GDM1 (cell line): ENCODE measurements around the gene NYAP2.

Source experiments
- DNase-seq: peaks from one replicate; lab custom pipeline; 2025; lab: John Stamatoyannopoulos, UW

Gene NYAP2

DNA sequence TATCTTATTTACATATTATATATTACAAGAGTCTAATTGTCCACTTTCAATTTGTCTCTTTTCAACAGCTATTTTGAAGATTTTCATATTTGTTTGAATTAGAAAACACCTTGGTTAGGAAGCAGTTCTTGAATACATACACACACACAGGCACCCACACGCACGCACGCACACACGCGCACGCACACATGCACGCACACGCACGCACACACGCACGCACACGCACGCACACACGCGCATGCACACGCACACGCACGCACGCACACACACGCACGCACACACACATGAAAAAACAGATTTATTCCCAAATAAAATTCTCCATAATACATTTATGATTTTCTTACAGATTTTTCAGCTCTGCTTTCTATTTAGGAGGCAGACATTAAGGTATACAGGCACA is 220.7 kb downstream of the NYAP2 start:
- no peak for DNase-seq

DNA sequence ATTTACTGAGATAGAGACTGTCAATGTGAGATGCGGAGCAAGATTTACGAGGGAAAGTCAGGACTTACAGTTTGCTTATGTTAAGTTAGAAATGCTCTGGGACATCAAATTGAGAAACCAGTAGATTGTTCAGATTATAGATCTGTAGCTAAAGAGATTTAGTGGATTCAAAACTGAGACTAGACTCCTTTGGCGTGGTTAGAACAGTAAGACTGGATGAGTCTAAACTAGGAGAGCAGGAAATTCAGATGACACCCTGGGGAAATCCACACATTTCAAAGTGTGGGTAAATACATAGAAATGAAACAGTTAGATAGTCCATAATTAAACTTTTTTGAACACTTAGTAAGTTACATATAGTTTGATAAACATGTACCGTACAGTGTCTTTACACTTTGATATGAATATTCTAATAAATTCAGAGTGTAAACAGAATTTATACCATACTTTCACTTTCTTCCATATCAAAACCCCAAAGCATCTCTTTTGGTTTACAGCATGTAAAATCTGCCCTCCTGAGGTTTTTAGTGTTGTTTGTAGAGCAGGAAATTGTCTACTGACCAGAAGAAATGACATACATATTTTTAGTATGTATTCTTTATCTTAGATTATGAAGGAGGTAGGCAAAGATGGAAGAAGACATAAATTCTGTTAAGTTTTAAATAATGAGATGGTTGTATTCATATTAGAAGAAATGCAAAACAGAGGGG is 231.5 kb downstream of the NYAP2 start:
- DNase-seq: no peak

DNA sequence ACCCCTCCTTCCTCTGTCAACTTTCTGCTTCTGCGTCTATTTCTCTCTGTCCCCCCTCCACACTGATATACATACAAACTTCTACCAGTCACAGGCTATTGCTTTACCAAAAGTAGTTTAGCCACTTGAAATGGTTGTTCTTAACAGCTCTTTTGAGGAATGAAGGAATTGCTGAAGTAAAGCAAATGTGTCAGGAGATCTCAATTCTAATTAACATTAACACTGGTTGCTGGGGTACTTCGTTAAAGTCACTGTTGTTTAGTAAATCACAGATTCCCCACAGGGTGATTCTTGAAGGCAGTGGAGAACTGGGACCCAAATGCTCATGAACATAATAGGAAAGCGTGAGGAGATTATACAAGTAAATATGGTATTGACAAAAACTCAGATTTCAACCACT is 232.8 kb downstream of the NYAP2 start:
- no peak for DNase-seq

DNA sequence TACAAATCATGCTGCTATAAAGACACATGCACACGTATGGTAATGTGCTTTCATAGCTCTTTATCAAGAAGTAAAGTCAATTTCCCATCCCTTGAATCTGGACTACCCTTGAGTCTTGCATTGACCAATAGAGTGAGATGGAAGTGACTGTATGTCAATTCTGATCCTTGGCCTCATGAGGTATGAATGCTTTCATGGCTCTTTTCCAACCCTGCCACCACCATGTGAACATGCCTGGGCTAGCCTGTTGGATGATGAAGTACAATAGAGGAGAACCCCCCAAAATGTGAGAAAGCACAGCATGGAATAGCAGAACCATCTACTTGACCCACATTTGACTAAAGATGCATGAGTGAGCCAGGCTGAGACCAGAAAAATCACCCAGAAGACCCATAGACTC is 237.0 kb downstream of the NYAP2 start:
- no peak for DNase-seq

DNA sequence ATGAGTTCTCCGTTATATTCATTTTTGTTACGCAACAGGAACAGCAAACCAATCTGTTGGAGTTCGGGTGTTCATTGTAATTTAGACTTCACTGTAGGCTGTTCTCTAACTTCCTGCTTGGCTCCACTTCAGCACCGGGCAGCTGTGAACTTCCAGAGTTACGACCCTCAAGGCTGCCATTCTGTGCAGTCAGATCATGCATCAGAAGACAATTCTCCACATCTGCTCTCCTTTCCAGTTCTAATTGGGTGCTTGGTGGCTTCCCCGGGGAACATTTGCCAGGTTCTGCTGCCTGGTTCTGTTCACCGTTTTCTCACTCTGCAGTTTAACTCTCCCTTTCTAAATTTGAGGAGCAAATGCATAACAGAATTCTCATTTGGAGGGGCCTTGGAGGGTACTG is 237.7 kb downstream of the NYAP2 start:
- DNase-seq: no peak

DNA sequence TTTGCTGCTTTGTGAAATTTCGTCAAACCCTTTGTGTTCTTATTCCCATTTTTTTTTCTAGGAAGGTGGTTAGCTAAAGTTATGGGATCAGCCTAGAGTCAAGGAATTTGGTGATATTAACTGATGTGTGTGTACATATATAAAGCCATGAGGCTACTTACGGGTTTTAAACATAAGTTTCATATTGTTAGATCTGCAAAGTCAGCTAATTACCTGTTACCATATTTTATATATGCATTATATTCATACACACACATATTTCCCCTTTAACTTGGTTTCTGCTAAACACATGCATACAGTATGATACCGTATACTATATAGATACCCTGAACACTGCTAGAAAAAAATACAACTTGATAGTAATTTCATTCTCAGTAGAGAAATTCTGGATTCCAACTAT is 241.0 kb downstream of the NYAP2 start:
- no peak for DNase-seq

DNA sequence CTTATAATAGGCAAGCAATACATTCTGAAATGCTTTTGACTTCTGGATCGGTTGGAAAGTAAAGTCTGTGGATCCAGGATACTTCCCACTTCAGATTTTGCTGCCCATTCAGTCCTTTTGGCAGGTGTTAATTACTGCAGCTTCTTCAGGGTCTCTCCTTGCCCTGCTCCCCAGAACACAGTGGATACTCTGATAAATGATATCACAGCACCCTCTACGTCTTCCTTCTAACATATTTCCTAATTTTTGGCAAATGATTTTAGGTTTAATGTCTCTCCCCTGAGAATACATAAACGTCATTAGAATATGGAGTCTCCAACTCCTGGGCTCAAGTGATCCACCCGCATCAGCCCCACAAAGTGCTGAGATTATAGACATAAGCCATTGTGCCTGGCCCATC is 249.8 kb downstream of the NYAP2 start:
- DNase-seq: no peak

DNA sequence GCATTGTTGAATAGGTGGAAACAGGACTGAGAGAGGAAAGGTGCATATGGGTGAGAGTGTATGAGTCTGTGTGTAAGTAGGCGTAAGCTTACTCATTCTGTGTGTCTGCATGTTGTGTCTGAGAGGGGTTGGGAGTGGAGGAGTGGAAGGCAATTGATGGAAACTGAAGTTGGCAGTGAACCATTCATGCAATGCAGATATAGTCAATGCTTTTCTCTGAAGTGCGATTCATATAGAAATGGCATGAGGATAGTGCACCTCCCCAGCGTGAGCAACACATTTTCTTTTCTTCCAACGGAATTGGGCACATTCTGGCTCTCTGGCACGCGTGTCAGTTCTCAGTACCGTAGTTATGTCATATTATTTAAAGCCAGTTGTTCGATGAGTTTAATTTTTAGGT is 250.5 kb downstream of the NYAP2 start:
- no peak for DNase-seq

DNA sequence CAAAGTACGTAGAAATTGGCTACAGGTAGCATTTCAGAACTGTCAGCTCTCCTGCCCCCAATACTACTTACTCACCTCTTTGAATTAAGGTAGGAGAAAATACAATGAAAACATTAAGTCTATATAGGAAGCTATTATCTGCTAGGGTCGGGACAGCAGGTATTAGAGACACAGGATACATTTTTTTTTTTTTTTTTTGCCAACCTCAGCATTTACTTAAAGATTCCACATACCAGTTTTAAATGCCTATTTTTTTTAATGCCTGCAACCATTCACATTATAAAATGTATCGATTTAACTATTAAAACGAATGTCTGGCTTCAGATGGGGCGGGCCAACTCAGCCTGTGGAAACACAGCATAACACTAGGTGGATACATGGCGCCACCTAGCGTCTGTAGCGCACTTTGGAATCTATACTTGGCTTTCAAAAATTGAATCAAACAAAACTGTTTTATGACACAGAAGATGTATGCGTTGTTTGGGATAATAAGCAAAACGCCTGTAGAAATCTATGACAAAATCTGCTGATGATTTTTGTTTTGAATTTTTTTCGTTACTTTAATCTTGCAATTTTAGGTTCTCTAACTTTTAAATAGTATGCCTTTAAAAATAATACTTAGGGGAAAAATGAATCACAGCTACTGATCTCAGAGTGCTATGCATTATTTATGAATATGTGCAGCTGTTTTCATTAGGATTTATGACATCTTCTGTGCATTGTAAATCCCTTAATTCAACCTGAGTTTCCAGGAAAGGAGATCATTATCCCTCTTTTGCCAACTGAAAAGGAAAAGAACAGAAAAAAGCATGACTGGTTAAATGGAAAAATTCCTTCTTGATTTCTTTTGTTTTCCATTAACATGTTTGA is 261.0 kb downstream of the NYAP2 start:
- DNase-seq: peak; percentile 22

DNA sequence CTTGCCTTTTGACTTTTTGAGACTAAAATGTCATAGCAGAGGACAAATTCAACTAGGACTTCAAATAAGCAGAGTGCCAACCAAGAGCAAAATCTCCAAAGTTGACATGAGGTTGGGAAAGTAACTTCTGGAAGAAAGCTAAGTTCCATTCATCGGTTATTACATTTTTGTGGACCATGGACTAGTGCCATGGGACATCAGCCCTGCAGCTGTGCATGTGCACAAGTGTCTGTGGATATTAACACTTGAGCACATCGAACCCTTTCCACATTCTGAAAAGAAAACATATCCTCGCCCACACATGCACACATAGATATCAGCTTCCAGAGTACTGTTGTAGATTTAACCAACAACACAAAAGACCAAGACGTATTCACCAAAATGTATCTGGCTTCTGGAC is 262.6 kb downstream of the NYAP2 start:
- DNase-seq: no peak

DNA sequence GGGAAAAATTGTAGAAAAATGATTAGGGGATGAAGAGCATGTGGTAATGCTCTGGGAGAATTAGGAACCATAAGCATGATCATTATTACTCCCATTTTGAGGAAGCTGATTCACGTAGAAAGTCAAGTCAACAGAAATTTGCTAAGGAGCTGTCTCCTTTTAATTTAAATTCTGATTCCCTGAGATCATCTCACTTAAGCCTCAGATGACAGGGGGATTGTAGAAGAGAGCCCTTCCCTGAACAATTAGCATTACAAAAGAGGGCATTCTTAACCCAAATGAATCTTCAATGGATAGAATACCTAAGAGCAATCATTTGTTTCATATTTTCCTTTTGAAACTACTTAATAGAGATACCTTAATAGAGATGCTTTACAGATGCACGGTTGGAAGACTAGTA is 267.9 kb downstream of the NYAP2 start:
- no peak for DNase-seq

DNA sequence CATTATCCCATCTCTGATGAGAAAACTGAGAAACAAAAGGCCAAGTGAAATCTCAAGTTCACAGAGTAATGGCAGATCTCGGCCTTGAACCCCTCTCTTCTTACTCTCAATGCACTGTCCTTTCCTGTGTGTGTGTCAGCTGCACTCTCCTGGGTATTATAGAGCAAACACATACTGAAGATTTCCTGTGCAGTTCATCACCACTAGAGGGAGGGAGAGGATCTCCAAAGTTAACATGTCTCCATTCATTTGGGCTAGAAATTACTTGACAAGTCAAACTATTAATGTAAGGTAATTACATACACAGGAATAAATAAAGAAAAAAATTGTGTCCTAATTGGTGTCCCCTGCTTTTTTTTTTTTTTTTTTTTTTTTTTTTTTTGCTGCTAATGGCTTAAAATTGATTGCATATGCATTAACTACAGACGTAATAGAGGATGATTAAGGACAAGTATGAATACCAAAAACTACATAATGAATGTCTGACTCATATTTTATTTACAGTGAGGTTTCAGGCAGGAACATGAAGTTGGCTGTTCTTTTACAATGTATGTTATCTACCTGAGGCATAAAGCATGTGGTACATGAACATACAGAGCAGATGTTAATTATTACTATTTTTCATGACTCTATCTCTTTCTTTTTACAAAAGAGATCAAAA is 269.2 kb downstream of the NYAP2 start:
- no peak for DNase-seq

DNA sequence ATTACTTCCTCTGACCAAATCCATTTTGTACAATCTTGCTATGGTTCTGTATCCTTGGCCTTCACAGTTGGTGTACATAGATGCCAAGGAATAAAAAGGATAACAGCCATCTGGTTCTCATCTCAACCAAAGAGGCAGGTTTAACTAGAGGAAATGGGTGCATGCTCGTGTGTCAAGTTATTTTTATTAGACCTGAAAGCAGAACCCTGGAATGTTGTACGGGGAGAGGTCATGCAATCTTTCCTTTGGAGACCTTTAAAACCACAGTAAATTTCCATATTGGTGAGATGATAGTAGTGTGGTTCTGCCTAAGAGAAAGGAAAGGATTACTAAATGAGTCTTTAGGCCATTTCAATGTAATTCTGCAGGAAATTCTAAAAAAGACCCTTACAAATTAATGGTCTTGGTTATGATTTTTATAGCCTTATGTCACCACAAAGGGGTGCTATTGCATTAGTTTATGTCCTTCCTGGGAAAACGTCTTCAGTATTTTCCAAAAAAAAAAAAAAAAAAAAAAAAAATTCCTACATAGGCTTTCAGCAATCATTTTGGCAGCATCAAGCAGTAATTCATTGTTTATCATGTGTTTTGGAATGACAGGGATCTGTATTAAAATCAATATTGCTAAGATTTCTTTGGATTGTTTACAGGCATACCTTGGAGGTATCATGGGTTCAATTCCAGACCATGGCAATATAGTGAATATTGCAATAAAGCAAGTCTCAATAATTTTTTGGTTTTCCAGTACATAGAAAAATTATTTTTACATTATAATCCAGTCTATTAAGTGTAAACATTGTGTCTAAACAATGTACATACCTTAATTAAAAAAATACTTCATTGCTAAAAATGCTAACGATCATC is 270.8 kb downstream of the NYAP2 start:
- no peak for DNase-seq

DNA sequence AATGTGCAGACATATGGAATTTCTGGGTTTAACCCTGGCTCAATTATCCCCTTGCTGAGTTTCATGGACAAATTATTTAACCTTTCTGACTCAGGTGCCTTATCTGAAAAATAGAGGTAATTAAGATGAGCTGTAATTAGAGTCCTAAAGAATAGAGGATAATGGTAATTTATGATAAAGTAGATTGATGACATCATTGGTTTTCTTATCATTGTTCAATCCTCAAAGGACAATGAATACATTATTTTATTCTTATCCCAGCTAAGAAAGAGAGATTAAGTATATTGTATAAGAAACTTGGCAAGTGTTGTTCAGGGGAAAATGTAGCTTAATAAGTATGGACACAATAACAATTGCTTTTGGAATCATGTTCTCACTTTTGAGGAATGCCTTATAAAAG is 279.3 kb downstream of the NYAP2 start:
- DNase-seq: no peak

DNA sequence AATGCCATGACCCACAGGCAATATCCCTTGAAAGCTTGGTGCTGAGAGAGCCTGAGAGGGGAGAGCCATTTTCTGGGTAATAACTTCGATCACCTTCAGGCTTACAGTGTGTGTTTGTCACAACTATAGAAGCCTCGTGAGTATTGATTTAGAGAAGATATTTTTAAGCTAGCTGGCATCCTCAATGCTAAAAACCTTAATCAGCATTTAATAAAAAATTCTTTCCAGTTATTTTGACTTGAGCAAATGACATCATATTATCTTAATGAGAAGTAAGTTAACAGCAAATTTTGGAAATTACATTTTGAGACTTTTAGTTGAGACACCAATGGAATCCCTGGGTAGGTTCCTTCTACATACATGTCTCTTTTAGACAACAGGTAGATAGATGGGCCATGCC is 283.7 kb downstream of the NYAP2 start:
- no peak for DNase-seq

DNA sequence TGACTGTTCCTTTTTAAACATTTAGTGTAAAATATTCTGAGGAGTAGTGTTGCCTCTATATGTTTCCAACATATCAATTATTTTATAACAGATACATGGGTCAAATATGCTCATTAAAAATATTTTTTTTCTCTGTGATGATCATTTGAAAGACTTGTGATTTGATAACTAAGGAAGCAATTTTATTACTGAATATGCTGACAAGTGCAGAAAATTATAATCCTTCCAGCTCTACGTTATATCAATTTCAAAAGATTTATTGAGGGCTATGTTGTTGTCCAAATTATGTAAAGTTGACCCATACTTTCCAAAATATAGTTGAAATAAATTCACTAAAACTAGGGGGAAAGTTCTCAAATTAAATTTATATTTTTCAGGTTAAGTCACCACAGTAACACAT is 290.6 kb downstream of the NYAP2 start:
- DNase-seq: no peak

DNA sequence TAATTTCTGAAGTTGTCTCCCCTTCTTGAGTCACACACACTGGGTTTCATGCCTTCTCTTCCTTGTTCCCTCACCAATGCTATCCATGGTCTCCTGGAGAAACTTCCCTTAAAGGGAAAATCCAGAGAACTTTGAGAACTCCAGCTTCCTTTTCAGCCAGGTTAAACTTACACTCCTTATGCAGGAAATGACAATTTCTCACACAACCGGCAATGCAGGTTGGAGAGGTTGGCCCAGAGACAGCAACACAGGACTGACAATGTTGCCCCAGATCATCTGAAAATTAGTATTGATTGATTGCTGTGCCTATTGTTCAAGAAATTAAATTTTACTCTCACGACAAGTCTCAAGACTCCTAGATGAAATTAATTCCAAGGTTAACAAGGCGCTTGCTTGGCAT is 292.2 kb downstream of the NYAP2 start:
- DNase-seq: no peak

DNA sequence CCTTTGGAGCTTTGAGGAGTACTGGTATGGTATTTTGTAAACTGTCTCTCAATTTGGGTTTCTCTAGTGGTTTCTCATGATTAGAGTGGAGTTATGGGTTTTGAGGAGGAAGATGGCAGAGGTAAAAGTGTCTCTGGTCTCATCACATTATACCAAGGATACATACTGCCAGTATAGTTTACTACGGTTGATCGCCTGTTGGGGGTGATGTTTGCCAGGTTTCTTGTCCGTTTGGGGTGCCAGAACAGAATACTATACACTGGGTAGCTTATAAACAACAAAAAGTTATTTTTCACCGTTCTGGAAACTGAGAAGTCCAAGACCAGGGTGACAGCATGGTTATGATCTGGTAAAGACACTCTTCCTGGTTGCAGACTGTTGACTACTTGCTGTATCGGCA is 293.7 kb downstream of the NYAP2 start:
- no peak for DNase-seq

DNA sequence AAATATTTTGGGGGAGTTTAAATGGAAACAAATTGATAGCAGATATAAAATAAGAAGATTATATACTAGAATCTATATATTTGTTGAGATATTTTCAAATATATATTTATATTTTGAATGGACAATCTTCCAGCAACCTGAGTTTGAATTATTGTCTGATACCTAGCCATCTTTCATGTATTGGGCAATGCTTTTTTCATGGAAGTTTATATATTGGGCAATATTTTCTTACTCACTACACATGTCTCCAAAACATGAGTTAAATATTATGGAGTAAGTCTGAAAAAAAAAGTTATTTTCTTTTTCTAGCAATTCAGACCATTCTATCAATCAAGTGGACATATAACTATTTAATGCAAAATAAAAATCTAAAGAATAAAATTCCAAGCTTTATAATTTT is 295.2 kb downstream of the NYAP2 start:
- no peak for DNase-seq

DNA sequence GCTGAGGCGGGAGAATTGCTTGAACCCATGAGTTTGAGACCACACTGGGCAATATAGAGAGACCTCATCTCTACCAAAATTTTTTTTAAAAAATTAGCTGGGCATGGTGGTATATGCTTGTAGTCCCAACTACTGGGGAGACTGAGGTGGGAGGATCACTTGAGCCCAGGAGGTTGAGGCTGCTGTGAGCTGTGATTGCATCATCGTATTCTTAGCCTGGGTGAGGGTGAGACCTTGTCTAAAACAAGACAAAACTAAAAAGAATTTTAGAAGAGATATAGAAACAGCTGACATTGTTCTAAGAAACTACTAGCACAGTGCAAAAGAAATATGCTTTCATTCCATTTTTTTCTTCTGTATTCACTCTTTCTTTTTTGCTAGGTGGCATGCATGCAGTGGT is 298.4 kb downstream of the NYAP2 start:
- DNase-seq: no peak
